Measurements from ENCODE around the gene NIM1K.
"Not testable (repeated sequence)": the region's sequence is repeated elsewhere in the genome, so short reads cannot be mapped to it uniquely, and the experiment has no call there.

The NIM1K gene

DNA sequence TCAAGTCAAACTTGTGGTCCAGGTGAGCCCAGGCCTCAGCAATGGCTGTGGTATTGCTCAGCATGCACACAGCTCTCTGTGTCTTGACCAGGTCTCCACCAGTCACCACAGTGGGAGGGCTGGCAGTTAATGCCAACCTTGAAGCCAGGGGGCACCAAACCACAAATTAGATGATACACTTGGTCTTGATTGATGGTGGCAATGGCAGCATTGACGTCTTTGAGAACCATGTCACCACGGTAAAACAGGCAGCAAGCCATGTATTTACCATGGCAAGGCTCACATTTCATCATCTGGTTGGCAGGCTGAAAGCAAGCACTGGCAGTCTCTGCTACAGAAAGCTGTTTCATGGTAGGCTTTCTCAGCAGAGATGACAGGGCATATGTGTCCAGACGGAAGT lies 40.0 kb downstream of the NIM1K start:
- DNase-seq: no peak

DNA sequence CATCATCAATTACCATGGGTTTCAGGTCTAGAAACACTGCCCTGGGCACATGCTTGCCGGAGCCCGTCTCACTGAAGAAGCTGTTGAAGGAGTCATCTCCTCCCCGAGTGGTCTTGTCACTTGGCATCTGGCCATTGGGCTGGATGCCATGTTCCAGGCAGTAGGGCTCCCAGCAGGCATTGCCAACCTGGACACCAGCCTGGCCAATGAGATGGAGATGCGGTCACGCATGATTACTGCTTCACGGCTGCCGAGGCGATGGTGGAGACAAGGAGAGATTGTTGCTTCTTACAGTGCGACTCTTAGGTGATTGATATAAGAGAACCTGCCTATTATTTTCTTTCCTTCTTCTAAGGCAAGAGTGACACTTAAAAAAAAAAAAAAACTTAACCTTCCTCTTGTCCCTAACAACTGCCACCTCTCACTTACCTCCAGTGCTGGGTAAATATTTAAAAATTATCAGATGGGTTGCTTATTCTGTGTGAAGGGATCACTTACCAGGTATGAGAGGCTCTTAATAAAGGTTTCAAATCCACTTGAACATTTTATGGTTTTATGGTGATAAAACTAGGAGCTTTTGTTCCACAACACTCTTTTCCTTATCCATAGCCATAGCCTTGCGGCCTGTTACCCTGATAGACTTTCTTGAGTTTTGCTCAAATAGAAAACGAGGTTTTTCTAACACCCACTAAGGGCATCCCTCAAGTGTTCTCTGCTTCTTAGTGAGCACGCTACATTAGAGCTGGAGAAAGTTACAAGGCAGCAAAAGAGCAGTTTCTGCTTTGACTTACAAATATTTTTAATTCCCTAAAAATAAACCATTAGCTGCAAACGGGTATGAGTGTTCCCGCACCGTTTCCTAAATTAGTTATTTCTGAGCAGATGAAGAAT lies 41.2 kb downstream of the NIM1K start:
- no peak for DNase-seq

DNA sequence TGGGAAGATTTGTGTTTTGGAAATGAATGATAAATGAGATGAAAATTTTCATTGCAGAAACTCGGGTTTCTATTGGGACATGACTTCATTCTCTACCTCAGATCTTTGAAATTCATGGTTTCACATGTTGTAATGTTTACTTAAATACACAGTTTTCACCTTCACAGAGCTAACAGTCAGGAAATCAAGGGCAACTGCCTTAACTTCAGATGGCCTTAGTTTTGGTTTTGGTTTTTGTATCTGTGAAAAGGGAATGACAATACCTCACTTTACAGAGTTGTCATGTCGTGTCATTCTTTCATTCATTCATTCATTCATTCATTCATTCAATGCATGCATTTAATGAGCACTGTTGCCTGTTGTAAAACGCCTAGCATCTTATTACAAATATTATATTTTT lies 41.9 kb downstream of the NIM1K start:
- no peak for DNase-seq

GRCh38 chr5:43236653-43237355 lies 44.8 kb downstream of the NIM1K start:
- DNase-seq: no peak

GRCh38 chr5:43242196-43242595 lies 50.2 kb downstream of the NIM1K start:
- DNase-seq: no peak

- no peak for DNase-seq
Measured at GRCh38 chr5:43243270-43243669, 51.2 kb downstream of the NIM1K start.

DNA sequence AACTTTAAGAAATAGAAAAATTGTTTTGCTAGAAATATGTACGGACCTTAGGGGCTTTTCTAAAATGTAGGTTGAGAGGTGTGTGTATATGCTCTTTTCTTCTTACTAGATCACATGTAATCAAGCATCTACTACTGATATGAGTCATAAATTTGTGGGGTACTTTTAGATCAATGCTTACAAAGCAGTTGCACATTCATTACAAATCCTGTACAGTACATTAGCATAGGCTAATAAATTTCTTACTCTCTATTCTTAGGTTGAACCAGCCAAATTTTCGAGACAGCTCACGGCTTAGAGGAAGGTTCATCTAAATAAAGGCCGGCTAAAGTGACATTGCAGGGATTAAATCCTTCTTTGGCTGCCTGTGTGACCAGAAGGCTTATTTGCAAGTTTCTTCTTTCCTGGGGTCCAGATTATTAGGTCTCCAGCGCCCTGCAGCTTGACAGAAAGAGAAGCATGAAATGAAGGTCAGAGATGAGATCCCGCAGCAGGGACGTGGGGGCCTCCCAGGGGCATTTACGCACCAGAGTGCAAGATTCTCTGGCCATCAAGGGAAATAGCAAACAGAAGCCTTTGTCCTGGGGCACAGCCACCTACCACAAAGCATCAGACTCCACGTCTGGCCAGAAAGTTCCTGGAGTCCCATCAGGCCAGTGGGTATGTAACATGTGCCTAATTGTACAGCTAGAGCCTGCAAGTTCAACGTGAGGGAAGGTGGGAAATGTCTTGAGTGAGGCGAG lies 53.0 kb downstream of the NIM1K start:
- DNase-seq: no peak

DNA sequence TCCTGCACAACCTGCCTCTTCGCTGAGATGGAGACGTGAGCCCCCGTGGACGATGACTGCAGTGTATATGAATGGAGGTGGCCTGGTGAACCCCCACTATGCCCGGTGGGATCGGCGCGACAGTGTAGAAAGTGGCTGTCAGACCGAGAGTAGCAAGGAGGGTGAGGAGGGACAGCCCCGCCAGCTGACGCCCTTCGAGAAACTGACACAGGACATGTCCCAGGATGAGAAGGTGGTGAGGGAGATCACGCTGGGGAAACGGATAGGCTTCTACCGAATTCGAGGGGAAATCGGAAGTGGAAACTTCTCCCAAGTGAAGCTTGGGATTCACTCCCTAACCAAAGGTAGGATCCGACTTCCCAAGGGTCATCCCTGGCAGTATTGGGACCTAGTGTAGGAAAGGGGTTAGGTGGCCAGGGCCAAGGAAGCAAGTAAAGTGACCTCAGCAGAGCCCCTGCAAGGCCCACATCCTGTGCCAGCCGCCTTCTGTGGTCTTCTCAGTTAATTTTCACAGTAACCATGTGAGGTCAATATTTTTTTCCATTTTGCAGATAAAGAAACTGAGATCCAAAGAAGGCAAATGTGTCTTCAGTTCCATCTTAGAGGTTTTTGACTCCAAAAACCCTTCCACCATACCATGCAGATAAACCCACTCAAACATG lies 53.8 kb downstream of the NIM1K start:
- DNase-seq: no peak

DNA sequence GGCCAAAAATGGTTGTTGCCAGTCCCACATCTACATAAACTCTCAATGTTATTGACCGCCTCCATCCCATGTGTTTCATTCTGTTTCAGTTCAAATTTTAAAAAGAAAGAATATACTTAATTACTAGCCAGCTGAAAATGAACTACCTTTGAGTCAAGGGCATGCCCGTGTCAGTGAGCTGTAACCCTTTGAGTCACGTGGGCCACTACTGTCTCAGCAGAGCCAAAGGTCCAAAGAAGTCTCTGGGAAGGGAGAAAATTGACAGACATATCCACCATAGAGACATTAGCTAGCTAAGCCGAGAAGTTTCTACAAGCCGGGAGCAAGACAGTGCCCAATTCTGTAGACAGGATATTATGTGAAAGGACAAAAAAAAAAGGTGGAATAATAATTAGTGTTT lies 59.7 kb downstream of the NIM1K start:
- no peak for DNase-seq

DNA sequence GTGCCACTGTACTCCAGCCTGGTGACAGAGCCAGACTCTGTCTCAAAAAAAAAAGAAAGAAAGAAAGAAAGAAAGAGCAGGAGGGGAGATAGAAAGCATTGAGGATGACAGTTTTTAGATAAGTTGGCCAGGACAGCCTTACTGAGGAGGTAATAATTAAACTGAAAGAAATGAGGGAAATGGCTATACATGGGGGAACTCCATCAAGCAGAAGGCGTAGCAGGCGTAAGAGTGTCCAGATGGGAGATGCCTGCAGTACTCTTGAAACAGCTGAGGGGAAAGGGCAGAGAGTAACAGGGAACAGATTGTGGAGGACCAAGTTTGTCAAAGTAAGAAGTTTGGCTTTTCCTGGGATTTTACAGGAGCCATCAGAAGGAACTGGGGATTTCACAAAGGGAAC lies 63.7 kb downstream of the NIM1K start:
- DNase-seq: no peak

GRCh38 chr5:43256261-43256966 lies 64.4 kb downstream of the NIM1K start:
- DNase-seq: no peak

DNA sequence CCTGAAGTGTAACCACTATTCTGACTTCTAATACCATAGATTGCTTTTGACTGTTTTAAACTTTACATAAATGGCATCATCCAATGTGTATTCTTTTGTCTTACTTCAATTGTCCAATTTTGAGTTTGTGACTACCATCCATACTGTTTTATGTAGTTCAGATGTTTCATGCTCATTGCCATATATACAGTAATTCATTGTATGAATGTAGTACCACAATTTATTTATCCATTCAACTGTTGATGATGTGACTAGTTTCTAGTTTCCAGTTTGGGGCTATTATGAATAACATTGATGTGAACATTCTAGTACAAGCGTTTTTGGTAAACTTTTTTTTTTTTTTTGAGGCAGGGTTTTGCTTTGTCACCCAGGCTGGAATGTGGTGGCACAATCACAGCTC lies 66.1 kb downstream of the NIM1K start:
- DNase-seq: no peak

DNA sequence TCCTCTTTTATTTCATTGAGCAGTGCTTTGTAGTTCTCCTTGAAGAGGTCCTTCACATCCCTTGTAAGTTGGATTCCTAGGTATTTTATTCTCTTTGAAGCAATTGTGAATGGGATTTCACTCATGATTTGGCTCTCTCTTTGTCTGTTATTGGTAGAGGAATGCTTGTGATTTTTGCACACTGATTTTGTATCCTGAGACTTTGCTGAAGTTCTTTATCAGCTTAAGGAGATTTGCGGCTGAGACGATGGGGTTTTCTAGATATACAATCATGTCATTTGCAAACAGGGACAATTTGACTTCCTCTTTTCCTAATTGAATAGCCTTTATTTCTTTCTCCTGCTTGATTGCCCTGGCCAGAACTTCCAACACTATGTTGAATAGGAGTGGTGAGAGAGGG lies 70.2 kb downstream of the NIM1K start:
- not testable (repeated sequence) for DNase-seq

- DNase-seq: no peak
Measured at GRCh38 chr5:43268188-43268820, 76.3 kb downstream of the NIM1K start.

- no peak for DNase-seq
Measured at GRCh38 chr5:43270645-43271044, 78.6 kb downstream of the NIM1K start.

DNA sequence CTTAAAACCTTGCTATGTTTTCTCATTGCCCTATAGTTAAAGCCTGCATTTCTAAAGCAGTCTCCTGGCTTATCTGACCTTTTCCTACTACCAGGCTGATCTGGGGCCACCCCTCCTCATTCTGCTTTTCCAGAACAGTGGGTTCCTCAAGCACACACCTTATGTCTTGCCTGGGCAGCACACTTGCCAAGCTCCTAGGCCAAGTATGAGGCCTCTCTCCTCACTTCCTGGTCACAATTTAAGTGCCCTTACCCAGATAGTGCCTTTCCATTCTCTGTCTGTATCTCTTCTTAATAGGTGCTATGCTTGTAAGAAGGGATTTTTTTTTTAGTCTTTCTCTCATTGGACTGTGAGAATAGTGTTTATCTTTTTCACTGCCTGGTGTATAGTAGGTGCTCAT lies 81.5 kb downstream of the NIM1K start:
- no peak for DNase-seq

DNA sequence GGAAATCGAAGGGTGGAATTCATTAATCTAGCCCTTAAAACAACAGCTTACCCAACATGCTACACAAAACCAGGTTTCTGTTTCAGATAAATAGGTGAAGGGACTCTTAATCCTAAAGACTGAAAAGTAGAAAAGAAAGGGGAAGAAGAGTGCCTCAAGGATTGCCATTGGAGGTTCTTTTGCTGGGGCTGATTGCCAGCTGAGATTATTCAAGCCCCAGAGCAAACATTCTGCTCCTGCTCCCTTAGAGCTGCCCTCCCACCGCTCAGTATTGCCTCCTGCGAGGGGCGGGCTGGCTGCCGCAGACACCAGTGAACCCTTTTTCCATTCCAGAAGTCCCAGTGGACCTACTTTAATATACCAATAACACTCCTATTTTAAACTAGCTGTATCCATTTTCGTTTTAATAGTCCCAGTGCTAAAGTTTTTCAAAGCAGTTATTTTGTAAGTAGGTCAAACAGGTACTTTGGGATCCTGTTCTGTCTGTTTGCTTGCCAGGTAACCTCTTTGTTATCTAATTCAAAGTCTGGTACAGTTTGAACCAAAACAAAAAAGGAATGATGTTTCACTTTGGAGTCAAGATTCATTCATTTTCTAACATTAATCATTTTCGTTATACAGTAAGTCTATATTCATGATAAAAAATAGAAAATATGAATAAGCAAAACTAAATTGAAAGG lies 82.5 kb downstream of the NIM1K start:
- no peak for DNase-seq

- no peak for DNase-seq
Measured at GRCh38 chr5:43275391-43275790, 83.4 kb downstream of the NIM1K start.

DNA sequence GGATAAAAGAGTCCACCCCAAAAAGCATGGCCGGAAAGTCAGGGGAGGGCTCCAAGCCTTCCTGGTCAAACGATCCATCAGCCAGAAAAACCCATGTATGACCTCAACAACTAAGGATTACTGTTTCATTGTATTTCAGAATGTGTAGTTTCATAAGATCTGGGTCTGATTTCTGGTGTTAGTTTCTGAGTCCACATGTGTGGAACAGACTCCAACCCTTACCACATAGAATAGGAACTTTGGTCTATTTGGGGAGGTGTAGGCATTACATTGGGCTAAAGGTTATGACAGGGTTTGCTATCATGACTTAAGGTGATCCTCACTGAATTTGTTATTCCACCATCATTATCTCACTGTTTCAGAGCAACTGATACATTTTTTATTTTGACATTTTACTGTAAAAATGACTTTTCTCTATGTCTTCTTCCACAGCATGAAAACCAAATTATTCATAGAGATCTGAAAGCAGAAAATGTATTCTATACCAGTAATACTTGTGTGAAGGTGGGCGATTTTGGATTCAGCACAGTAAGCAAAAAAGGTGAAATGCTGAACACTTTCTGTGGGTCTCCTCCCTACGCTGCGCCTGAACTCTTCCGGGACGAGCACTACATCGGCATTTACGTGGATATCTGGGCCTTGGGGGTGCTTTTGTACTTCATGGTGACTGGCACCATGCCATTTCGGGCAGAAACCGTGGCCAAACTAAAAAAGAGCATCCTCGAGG lies 87.7 kb downstream of the NIM1K start:
- DNase-seq: no peak

DNA sequence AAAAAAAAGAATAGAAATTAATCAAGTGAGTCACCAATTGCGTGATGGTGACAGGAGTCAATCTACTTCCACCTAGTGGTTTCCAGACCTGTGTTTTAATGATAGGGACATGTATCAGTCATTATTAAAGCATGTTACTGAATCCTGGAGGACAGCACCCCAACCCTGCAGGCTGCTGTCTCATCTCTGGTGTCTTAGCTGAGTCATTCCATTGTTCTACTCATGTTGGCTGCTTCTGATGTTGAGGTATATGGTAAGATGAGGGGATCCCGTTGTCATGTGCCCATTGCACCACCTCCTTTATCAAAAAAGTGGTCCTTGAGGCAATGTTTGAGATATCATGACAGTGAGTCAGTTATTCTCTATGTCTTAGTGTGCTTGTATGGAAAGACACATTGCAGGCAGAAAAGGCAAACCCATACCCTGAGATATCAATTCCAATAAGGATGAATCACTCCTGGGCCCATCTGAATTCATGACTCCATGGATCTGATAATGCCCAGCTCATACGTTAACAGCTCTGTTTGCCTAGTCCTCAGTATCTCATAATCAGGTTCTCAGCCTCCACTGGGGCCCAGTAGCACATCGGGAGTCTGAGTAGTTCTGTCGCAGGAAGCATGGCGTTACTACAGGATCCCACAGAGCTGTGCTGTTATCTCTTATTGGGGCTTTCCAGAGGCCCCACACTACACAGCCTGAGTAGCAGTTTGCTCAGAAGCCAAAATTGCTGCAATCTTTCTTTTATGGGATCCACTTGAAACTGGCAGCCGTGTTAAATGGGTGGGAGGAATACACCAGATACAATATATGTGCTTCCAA lies 90.0 kb downstream of the NIM1K start:
- DNase-seq: no peak
